ENCODE data around the gene RAB43.
"Not testable (repeated sequence)": the region's sequence is repeated elsewhere in the genome, so short reads cannot be mapped to it uniquely, and the experiment has no call there.

RAB43 gene

GRCh38 chr3:129067719-129068118 is 53.9 kb downstream of the RAB43 start:
- DNase-seq, result peak; percentile 41
- Mint-ChIP-seq H3K4me1 (peaks cover 17% of the 10 kb centered on the region), H3K27me3 (peaks cover 22% of the 10 kb centered on the region), H3K4me3 (peak overlapping the region; percentile 54), H3K27ac (peak overlapping the region; percentile 28), H3K9me3 (peaks cover 14% of the 10 kb centered on the region)
- not testable (repeated sequence) for H3K36me3 Mint-ChIP-seq
- CTCF ChIA-PET, result interaction anchor here (1.2 to 3.3 kb wide), 6 partner anchors 15 to 249 kb away, joined by 3 to 28 read pairs (median 6); partner anchors contain the start of gene RAB43

GRCh38 chr3:129065720-129066073 is 55.9 kb downstream of the RAB43 start:
- H3K9me3 Mint-ChIP-seq, result peaks cover 14% of the 10 kb centered on the region
- CTCF ChIA-PET, result interaction anchor here (0.5 to 1.7 kb wide), 4 partner anchors 9 to 96 kb away, joined by 3 to 7 read pairs (median 3); no protein-coding TSS in a partner anchor
- DNase-seq, result no peak
- H3K36me3 Mint-ChIP-seq, result no peaks in the 10 kb centered on the region
- H3K4me3 Mint-ChIP-seq, result no peak overlapping the region
- peaks cover 17% of the 10 kb centered on the region for H3K4me1 Mint-ChIP-seq
- peaks cover 19% of the 10 kb centered on the region for H3K27me3 Mint-ChIP-seq
- H3K27ac Mint-ChIP-seq, result no peak overlapping the region

- Mint-ChIP-seq H3K9me3 (peaks cover 14% of the 10 kb centered on the region), H3K4me3 (no peak overlapping the region), H3K27ac (no peak overlapping the region), H3K36me3 (no peaks in the 10 kb centered on the region), H3K4me1 (peaks cover 17% of the 10 kb centered on the region), H3K27me3 (peaks cover 20% of the 10 kb centered on the region)
- no peak for DNase-seq
- CTCF ChIA-PET, result interaction anchor here (0.5 to 1.7 kb wide), 4 partner anchors 9 to 95 kb away, joined by 3 to 7 read pairs (median 3); no protein-coding TSS in a partner anchor
Observed at GRCh38 chr3:129065016-129065719, 56.4 kb downstream of the RAB43 start.

GRCh38 chr3:129063841-129064482 is 57.6 kb downstream of the RAB43 start:
- Mint-ChIP-seq H3K4me1 (peaks cover 9% of the 10 kb centered on the region), H3K4me3 (no peak overlapping the region), H3K36me3 (no peaks in the 10 kb centered on the region), H3K27ac (no peak overlapping the region), H3K9me3 (peaks cover 5% of the 10 kb centered on the region), H3K27me3 (peaks cover 12% of the 10 kb centered on the region)
- DNase-seq, result no peak
- CTCF ChIA-PET, result interaction anchor here (1.6 kb wide), 1 partner anchor 10 kb away, joined by 5 read pairs; no protein-coding TSS in a partner anchor

GRCh38 chr3:129063091-129063640 is 58.4 kb downstream of the RAB43 start:
- Mint-ChIP-seq H3K27me3 (peaks cover 14% of the 10 kb centered on the region), H3K9me3 (peaks cover 5% of the 10 kb centered on the region), H3K4me3 (no peak overlapping the region), H3K27ac (no peak overlapping the region), H3K36me3 (no peaks in the 10 kb centered on the region), H3K4me1 (peaks cover 7% of the 10 kb centered on the region)
- CTCF ChIA-PET, result interaction anchor here (1.6 kb wide), 1 partner anchor 10 kb away, joined by 5 read pairs; no protein-coding TSS in a partner anchor
- no peak for DNase-seq

GRCh38 chr3:129061888-129062834 is 59.4 kb downstream of the RAB43 start:
- DNase-seq, result no peak
- peaks cover 2% of the 10 kb centered on the region for H3K4me1 Mint-ChIP-seq
- H3K27me3 Mint-ChIP-seq, result peaks cover 19% of the 10 kb centered on the region
- H3K27ac Mint-ChIP-seq, result no peak overlapping the region
- H3K9me3 Mint-ChIP-seq, result no peaks in the 10 kb centered on the region
- CTCF ChIA-PET, result interaction anchor here (1.6 kb wide), 1 partner anchor 9 kb away, joined by 5 read pairs; no protein-coding TSS in a partner anchor
- H3K36me3 Mint-ChIP-seq, result no peaks in the 10 kb centered on the region
- no peak overlapping the region for H3K4me3 Mint-ChIP-seq

GRCh38 chr3:129061023-129061887 is 60.3 kb downstream of the RAB43 start:
- Mint-ChIP-seq H3K36me3 (no peaks in the 10 kb centered on the region), H3K27ac (no peak overlapping the region), H3K9me3 (no peaks in the 10 kb centered on the region), H3K4me3 (no peak overlapping the region), H3K4me1 (peaks cover 2% of the 10 kb centered on the region), H3K27me3 (peaks cover 27% of the 10 kb centered on the region)
- CTCF ChIA-PET, result interaction anchor here (1.0 kb wide), 1 partner anchor 9 kb away, joined by 3 read pairs; no protein-coding TSS in a partner anchor
- DNase-seq, result no peak

GRCh38 chr3:129060276-129061022 is 61.2 kb downstream of the RAB43 start, which contains the start of gene GP9:
TSS of gene GP9 (plus strand) at chr3:129060779. CDS start at chr3:129061740, 961 bp downstream.
- DNase-seq, result no peak
- Mint-ChIP-seq H3K36me3 (no peaks in the 10 kb centered on the region), H3K27me3 (peaks cover 31% of the 10 kb centered on the region), H3K9me3 (no peaks in the 10 kb centered on the region), H3K27ac (no peak within 1 kb of the TSS), H3K4me3 (no peak within 1 kb of the TSS), H3K4me1 (peaks cover 2% of the 10 kb centered on the region)
- CTCF ChIA-PET, result interaction anchor here (1.0 to 1.3 kb wide), 2 partner anchors 8 kb away, joined by 3 to 4 read pairs; no protein-coding TSS in a partner anchor

- H3K4me1 Mint-ChIP-seq, result peaks cover 2% of the 10 kb centered on the region
- no peaks in the 10 kb centered on the region for H3K36me3 Mint-ChIP-seq
- CTCF ChIA-PET, result interaction anchor here (1.3 kb wide), 1 partner anchor 9 kb away, joined by 4 read pairs; no protein-coding TSS in a partner anchor
- DNase-seq, result no peak
- no peak overlapping the region for H3K4me3 Mint-ChIP-seq
- no peak overlapping the region for H3K27ac Mint-ChIP-seq
- peaks cover 31% of the 10 kb centered on the region for H3K27me3 Mint-ChIP-seq
- no peaks in the 10 kb centered on the region for H3K9me3 Mint-ChIP-seq
Observed at GRCh38 chr3:129059311-129059958, 62.2 kb downstream of the RAB43 start.

- Mint-ChIP-seq H3K27me3 (peaks cover 31% of the 10 kb centered on the region), H3K4me3 (no peak overlapping the region), H3K9me3 (no peaks in the 10 kb centered on the region), H3K36me3 (no peaks in the 10 kb centered on the region), H3K27ac (no peak overlapping the region), H3K4me1 (peaks cover 6% of the 10 kb centered on the region)
- no peak for DNase-seq
- CTCF ChIA-PET, result no interaction called here
Observed at GRCh38 chr3:129058441-129059200, 63.0 kb downstream of the RAB43 start.

- H3K4me1 Mint-ChIP-seq, result peaks cover 10% of the 10 kb centered on the region
- CTCF ChIA-PET, result interaction anchor here (0.6 to 1.7 kb wide), 4 partner anchors 12 to 104 kb away, joined by 3 to 6 read pairs (median 3); no protein-coding TSS in a partner anchor
- H3K27me3 Mint-ChIP-seq, result peaks cover 31% of the 10 kb centered on the region
- H3K36me3 Mint-ChIP-seq, result no peaks in the 10 kb centered on the region
- no peak overlapping the region for H3K4me3 Mint-ChIP-seq
- H3K27ac Mint-ChIP-seq, result no peak overlapping the region
- DNase-seq, result no peak
- H3K9me3 Mint-ChIP-seq, result no peaks in the 10 kb centered on the region
Observed at GRCh38 chr3:129057249-129057648, 64.4 kb downstream of the RAB43 start.
